HG03469 (cell line): ENCODE results near the gene NPAS3.

Source experiments
- ATAC-seq: cut with Tn5 transposase; IDR thresholded peaks from one replicate; pipeline ENCODE4 v1.9.1; 2021; ENCODE audit warnings: mild to moderate bottlenecking, moderate library complexity, moderate number of reproducible peaks; ENCODE audit not compliant: unreplicated experiment

The NPAS3 gene

GRCh38 chr14:33504246-33505099 lies 565.8 kb downstream of the NPAS3 start:
- ATAC-seq: no peak

DNA sequence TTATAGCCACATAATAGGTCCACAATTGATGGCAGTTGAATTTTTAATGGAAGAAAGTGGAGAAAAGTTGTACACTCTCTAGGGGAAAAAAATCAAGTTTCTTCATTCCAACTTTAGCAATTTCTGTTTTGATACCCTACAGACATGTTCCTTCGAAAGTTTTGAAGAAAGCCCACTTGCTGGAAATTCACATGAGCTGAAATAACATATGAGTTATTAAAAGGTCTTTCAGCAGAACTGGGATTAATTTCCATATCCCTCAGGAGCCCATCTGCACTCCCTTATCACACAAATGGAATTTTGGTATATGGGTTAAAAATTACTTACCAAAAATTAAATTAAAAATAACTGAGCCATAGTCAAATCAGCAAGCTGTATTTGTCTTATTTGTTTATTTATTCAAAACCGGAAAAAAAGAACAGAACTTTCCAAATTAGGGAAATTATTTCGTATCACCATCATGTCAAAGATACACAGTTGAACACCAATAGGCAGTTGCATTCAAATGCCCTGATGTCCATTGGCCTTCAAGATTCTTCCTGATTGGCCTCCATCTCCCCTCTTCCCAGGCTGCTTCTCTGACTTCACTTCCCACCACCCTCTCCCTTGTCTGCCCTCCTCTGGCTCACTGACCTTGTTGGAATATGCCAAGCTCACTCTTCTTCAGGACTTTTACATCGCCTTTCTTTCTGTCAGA lies 566.7 kb downstream of the NPAS3 start:
- no peak for ATAC-seq

DNA sequence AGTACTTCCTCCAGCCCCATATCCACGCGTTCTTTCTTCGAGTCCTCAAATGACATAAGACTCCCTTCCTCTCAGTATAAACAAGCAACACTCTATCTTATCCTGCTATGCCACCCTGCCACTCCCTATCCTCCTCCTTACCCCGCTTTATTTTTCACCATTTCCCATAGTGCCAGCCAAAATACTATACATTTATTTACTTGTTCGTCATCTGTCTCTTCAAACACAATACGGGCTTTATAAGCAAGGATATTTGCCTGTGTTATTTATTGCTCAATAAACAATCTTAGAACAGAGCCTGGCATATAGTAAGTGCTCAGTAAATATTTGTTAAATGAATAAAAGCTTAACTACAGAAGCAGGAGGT lies 567.3 kb downstream of the NPAS3 start:
- ATAC-seq: no peak

GRCh38 chr14:33508126-33509062 lies 569.7 kb downstream of the NPAS3 start:
- no peak for ATAC-seq

GRCh38 chr14:33509454-33509853 lies 570.8 kb downstream of the NPAS3 start:
- no peak for ATAC-seq

- ATAC-seq: no peak
Measured at GRCh38 chr14:33510063-33510481, 571.4 kb downstream of the NPAS3 start.

- no peak for ATAC-seq
Measured at GRCh38 chr14:33510991-33511390, 572.3 kb downstream of the NPAS3 start.

DNA sequence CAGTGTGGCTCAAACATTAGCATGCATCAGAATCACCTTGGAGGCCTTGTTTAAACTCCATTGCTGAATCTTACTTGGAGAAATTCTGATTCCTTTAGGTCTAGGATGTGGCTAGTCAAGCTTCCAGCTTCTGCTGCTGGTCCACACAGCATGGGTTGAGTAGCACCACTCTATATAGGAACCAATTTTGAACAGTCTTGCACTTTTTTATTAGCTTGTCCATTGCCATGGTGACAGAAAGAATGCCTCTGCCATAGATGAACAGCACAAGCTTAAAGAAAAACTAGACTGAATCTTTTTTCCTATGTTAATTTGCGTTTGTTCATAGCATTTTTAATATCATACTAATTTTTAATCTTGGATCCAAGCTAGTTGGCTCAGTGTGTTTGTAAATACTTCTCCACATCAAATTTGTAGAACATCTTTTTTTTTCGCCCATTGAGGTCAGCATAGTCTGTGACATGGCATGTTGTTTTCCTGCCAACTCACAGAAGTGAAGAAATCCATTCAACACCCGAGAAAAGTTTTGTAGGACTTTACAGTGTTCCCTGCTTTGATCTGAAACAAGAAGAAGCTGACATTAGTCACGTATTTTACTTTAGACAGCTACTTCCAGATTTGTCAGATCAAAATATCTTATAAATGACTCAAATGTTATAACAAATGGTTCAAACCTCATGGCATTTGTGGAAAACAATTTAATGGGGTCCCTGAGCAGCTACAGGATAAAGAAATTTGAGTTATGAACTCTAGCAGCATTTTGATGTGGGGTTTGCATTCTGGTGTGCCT lies 573.4 kb downstream of the NPAS3 start:
- no peak for ATAC-seq

DNA sequence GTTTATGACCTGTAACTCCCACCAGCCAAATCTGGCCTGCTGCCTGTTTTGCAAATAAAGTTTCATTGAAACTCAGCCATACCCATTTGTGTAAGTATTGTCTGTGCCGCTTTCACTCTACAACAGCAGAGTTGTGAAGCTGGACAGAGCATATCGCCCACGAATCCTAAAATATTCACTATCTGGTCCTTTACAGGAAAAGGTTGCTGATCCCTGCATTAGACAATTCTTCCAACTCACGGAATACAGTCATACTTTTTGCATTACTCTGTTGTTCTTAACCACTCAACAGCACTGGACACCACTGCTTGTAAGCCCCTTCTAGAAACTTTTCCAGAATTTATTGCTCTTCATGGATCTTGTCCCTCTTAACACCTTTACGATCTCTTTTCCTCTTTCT lies 576.8 kb downstream of the NPAS3 start:
- no peak for ATAC-seq

DNA sequence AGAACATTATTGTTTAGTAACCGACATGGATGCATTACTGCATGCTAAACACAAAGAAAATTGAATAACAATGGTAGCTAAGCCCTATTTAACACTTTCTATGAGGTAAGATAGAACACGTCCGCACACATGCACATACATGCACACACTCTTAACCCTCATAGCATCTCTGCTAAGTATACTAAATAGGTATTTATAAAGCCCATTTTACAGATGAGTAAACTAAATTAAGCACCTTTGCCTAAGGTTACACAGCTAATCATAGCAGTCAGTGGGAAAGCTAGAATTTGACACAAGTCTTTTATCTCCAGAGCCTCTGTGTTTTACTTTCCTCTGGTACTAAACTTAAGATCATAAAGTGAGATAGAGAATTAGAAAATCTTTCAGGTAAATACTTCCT lies 577.2 kb downstream of the NPAS3 start:
- no peak for ATAC-seq

DNA sequence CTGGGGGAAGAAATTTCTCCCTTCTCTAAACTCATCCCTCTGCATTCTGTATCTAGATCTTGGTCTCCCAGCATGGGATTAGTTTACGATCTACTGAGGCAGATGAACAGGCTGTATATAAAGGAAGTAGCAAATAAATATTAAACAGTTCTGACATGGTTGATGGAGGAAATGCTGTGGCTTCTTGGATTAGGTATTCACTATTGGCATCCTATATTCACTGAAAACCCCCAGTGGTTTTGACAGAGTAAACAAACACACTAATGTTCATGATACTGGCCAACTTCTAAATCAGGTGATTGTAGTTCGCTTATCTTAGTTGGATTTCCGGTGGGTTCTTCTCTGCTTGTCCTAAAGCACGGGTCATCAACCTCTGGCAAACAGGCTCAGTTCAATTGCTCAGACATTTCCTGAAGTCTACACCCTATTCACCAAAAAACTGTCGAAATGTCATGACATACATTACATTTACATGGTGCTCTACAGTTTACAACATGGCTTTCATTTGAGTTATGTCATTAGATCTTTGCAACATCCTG lies 578.3 kb downstream of the NPAS3 start:
- ATAC-seq: no peak

- ATAC-seq: no peak
Measured at GRCh38 chr14:33521192-33521591, 582.5 kb downstream of the NPAS3 start.

GRCh38 chr14:33524244-33524643 lies 585.6 kb downstream of the NPAS3 start:
- no peak for ATAC-seq

- ATAC-seq: no peak
Measured at GRCh38 chr14:33525626-33526025, 586.9 kb downstream of the NPAS3 start.

- ATAC-seq: no peak
Measured at GRCh38 chr14:33527023-33527634, 588.5 kb downstream of the NPAS3 start.

DNA sequence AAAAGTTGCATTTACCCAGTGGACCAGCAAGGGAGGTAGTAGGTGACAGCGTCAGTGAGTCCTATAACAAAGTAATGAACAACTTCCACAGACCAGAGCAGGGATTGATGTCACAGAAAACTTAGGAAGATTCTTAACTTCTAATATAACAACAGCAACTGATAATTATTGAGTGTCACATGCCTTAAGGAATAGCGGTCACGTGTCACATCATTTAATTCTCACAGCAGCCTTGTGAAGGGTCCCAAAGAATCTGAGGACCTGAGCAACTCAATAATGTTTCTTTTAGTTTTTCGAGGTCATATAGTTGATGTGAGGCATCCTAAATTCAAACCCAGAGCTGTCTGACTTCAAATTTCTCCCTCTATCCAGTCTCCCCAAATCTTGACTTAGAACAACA lies 590.0 kb downstream of the NPAS3 start:
- no peak for ATAC-seq

DNA sequence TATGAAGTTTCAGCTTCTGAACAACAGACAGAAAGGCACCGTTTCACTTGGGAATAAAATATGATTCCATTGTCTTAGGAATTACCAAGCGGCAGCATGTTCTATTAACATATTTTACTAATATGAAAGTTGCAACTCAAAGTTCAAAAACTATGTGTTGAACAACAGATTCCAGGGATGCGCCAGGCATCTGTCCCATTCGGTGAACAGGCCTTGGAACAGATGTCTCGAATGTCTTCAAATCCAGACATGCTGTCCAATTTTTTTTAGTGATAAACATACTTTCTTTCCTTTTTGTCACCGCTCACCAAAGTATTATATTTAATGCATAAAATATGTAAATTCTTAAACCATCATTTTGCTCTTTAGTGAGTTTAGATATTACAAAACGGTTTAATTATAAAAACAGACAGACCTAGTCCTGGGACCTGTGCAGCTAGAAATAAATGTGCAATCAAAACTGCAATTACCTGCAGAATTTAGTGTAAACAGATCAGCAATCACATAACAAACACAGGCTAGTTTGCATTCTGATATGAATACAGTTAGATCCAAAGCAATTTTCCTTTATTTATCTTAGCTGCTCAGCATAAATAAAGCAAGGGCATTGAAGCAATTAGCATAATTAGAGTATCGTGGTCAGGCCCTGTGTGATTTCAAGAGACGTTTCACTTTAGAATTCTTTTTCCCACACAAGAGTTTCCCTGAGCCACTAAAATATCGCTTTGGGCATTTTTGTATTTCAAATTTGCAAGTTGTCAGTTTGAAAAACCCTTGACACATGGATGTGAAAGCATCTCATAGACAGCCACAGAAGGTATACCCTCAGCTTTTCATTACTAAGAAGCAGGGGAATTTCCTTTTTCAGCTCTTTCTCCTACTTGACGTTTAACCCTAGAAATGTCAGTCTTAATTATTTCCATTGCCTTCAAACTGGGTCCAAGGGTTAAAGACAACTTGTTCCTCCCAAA lies 591.4 kb downstream of the NPAS3 start:
- ATAC-seq: no peak

DNA sequence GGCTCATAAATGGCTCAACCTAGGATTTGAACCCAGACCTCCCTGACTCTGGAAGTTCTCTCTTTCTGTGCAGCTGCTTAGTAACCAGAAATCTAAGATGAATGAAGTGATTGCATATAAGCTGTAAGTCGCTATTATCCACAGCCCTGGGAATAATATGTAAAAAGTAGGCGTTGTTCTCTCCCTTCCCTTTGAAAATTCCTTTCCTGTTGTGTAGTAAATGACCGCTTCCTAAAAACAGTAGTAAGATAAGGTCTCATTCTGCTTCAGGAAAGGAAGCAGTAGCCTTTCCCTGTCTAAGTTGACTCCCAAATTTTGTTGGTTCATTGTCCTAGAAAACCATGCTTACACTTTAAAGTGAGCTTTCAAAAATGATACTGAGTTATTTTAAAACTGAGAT lies 593.9 kb downstream of the NPAS3 start:
- no peak for ATAC-seq

DNA sequence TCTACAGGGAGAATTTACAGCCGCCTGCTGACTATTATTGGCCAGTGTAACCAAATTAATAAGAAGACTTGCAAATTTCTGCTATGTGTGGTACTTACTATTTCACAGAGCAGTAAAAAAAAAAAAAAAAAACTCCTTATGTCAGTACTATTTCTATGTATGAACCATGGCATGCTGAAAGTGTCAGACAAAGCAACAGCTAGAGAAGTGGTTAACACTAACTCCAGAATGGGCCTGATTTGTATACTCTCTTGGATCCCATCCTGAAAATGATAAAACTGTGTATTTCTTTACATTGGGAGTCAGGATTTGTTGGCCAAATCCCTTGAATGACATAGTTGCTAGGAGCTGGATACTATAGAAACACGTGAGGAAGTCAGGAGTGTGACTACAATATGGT lies 595.4 kb downstream of the NPAS3 start:
- ATAC-seq: no peak
